OCI-M1 (cell line): ENCODE measurements around the gene NMB.
"Not testable (repeated sequence)": the region's sequence is repeated elsewhere in the genome, so short reads cannot be mapped to it uniquely, and the experiment has no call there.

Experiments
- DNase-seq: peaks from one replicate; lab custom pipeline; 2025; lab: John Stamatoyannopoulos, UW

Gene NMB

GRCh38 chr15:84658080-84658787 is at the start of gene NMB:
Gene NMB (minus strand): TSS chr15:84658199. CDS start chr15:84658152, 47 bp downstream.
- DNase-seq = peak; percentile 88

GRCh38 chr15:84703808-84704207 is 45.8 kb upstream of the NMB start:
- DNase-seq = no peak

GRCh38 chr15:84702961-84703482 is 45.0 kb upstream of the NMB start:
- DNase-seq = no peak

GRCh38 chr15:84699538-84700191 is 41.7 kb upstream of the NMB start:
- no peak for DNase-seq

- no peak for DNase-seq
Observed at GRCh38 chr15:84697236-84697990, 39.4 kb upstream of the NMB start.

- DNase-seq = no peak
Observed at GRCh38 chr15:84696757-84697156, 38.8 kb upstream of the NMB start.

- DNase-seq = no peak
Observed at GRCh38 chr15:84690342-84690741, 32.3 kb upstream of the NMB start.

GRCh38 chr15:84689858-84690257 is 31.9 kb upstream of the NMB start:
- DNase-seq = no peak

- not testable (repeated sequence) for DNase-seq
Observed at GRCh38 chr15:84686446-84686845, 28.4 kb upstream of the NMB start.

GRCh38 chr15:84685304-84685703 is 27.3 kb upstream of the NMB start:
- DNase-seq = no peak

- DNase-seq = peak; percentile 17
Observed at GRCh38 chr15:84684092-84684491, 26.1 kb upstream of the NMB start.

GRCh38 chr15:84681831-84682230 is 23.8 kb upstream of the NMB start:
- no peak for DNase-seq

GRCh38 chr15:84671211-84671610 is 13.2 kb upstream of the NMB start:
- no peak for DNase-seq

- no peak for DNase-seq
Observed at GRCh38 chr15:84669726-84670125, 11.7 kb upstream of the NMB start.

- no peak for DNase-seq
Observed at GRCh38 chr15:84668221-84668982, 10.4 kb upstream of the NMB start.

GRCh38 chr15:84666373-84666772 is 8.4 kb upstream of the NMB start:
- DNase-seq = no peak

GRCh38 chr15:84661001-84661400 is 3.0 kb upstream of the NMB start:
- no peak for DNase-seq

- no peak for DNase-seq
Observed at GRCh38 chr15:84659904-84660781, 2.1 kb upstream of the NMB start.

- DNase-seq = no peak
Observed at GRCh38 chr15:84658788-84659411, 901 bp upstream of the NMB start.

- DNase-seq = no peak
Observed at GRCh38 chr15:84657748-84658079, 285 bp downstream of the NMB start.

GRCh38 chr15:84656972-84657371 is 1.0 kb downstream of the NMB start:
- no peak for DNase-seq
